IMR-90 (cell line): ENCODE measurements around the gene PITHD1. TPM values are rescaled to one million over a fixed set of nuclear protein-coding genes. Genes with fewer than 3 reads are reported as not detected.

Experiments
- ATAC-seq: fragments of 200-7000 bp; cut with Tn5 transposase; 2 replicates; pipeline ENCODE4 v1.9.1; 2020; ENCODE audit warnings: low read depth, mild to moderate bottlenecking, moderate library complexity
- BruUV-seq: library from RNA; stranded (reverse); fragments of 400-500 nt; replicated peaks from 2 replicates; lab custom pipeline; 2021; lab: Mats Ljungman, UMichigan
- CTCF ChIA-PET: fragments of 300-600 bp; formaldehyde crosslinking; extraction: SDS; loops from one replicate; lab custom pipeline; 2021; ENCODE audit warnings: antibody characterized with exemption; lab: Yijun Ruan, JAX
- POLR2A ChIA-PET: fragments of 300-600 bp; sonication (Branson Sonifier 250); formaldehyde crosslinking; loops from one replicate; lab custom pipeline; 2022; ENCODE audit warnings: antibody characterized with exemption; ENCODE audit not compliant: unreplicated experiment; lab: Charles Lee
- DNase-seq: peaks from one replicate; pipeline ENCODE4 v3.0.0; 2013
- H2AFZ ChIP-seq: replicated peaks from 2 replicates; pipeline ENCODE3; 2013; ENCODE audit warnings: low read length, mild to moderate bottlenecking; ENCODE audit not compliant: poor library complexity
- H2AK5ac ChIP-seq: 2 replicates; pipeline ENCODE4 v1.6.1; 2013; ENCODE audit warnings: low read depth, low read length, inconsistent platforms
- H2AK9ac ChIP-seq: replicated peaks from 2 replicates; pipeline ENCODE3; 2013; ENCODE audit warnings: mild to moderate bottlenecking, low read depth, low read length, moderate library complexity; ENCODE audit not compliant: poor library complexity
- H2BK120ac ChIP-seq: 2 replicates; pipeline ENCODE4 v1.6.1; 2013; ENCODE audit warnings: low read depth, low read length, inconsistent platforms
- H2BK15ac ChIP-seq: 3 replicates; pipeline ENCODE4 v1.6.1; 2013; ENCODE audit warnings: low read depth, low read length, inconsistent platforms
- H2BK20ac ChIP-seq: 2 replicates; pipeline ENCODE4 v1.6.1; 2013; ENCODE audit warnings: low read depth, mild to moderate bottlenecking, inconsistent platforms, low read length, moderate library complexity
- H2BK5ac ChIP-seq: 2 replicates; pipeline ENCODE4 v1.6.1; 2013; ENCODE audit warnings: mild to moderate bottlenecking, low read depth, low read length, inconsistent platforms; ENCODE audit not compliant: poor library complexity, severe bottlenecking
- H3K14ac ChIP-seq: replicated peaks from 2 replicates; pipeline ENCODE4 v1.6.1; 2013; ENCODE audit warnings: low read depth, low read length, inconsistent platforms
- H3K18ac ChIP-seq: 2 replicates; pipeline ENCODE4 v1.6.1; 2013; ENCODE audit warnings: low read depth, low read length, control low read depth
- H3K23ac ChIP-seq: 2 replicates; pipeline ENCODE4 v1.6.1; 2013; ENCODE audit warnings: low read depth, low read length, inconsistent platforms
- H3K27ac ChIP-seq: 2 replicates; pipeline ENCODE4 v1.5.1; 2013; ENCODE audit warnings: mild to moderate bottlenecking, control low read depth, low read length; ENCODE audit not compliant: insufficient read depth
- H3K27me3 ChIP-seq: 2 replicates; pipeline ENCODE4 v1.6.1; 2013; ENCODE audit warnings: low read length; ENCODE audit not compliant: control insufficient read depth, insufficient read depth
- H3K36me3 ChIP-seq: 2 replicates; pipeline ENCODE4 v1.6.1; 2013; ENCODE audit warnings: low read length, mixed read lengths; ENCODE audit not compliant: control insufficient read depth, insufficient read depth
- H3K4ac ChIP-seq: 2 replicates; pipeline ENCODE4 v1.6.1; 2013; ENCODE audit warnings: low read depth, low read length, inconsistent platforms
- H3K4me1 ChIP-seq: 2 replicates; pipeline ENCODE4 v1.6.1; 2013; ENCODE audit warnings: low read length, mixed read lengths; ENCODE audit not compliant: control insufficient read depth, insufficient read depth
- H3K4me2 ChIP-seq: 2 replicates; pipeline ENCODE4 v1.6.1; 2013; ENCODE audit warnings: low read depth, mild to moderate bottlenecking, control low read depth, low read length, moderate library complexity
- H3K4me3 ChIP-seq: 2 replicates; pipeline ENCODE4 v1.5.1; 2013; ENCODE audit warnings: low read depth, mild to moderate bottlenecking, control low read depth, low read length, moderate library complexity; ENCODE audit not compliant: insufficient read depth
- H3K56ac ChIP-seq: 2 replicates; pipeline ENCODE4 v1.6.1; 2013; ENCODE audit warnings: low read length, inconsistent platforms; ENCODE audit not compliant: insufficient read depth; ENCODE audit errors: extremely low read depth
- H3K79me1 ChIP-seq, 2 experiments: 2 replicates each; pipeline ENCODE4 v1.6.1; 2013; ENCODE audit warnings: low read length in 2 of 2, inconsistent platforms in 1 of 2, low read depth in 1 of 2
- H3K9ac ChIP-seq: 2 replicates; pipeline ENCODE4 v1.6.1; 2013; ENCODE audit warnings: low read depth, low read length, control low read depth
- H3K9me1 ChIP-seq: 2 replicates; pipeline ENCODE4 v1.6.1; 2013; ENCODE audit warnings: low read length, inconsistent platforms; ENCODE audit not compliant: insufficient read depth
- H3K9me3 ChIP-seq: 2 replicates; pipeline ENCODE4 v1.6.1; 2013; ENCODE audit warnings: low read length; ENCODE audit not compliant: control insufficient read depth, insufficient read depth
- H4K20me1 ChIP-seq: 2 replicates; pipeline ENCODE4 v1.6.1; 2013; ENCODE audit warnings: low read length, inconsistent platforms; ENCODE audit not compliant: insufficient read depth
- H4K5ac ChIP-seq: 2 replicates; pipeline ENCODE4 v1.6.1; 2013; ENCODE audit warnings: mild to moderate bottlenecking, low read depth, low read length, control low read depth
- H4K8ac ChIP-seq, 2 experiments: 2 replicates each; pipeline ENCODE4 v1.6.1; 2013; ENCODE audit warnings: low read depth in 2 of 2, low read length in 2 of 2, control low read depth in 1 of 2, inconsistent platforms in 1 of 2
- H4K91ac ChIP-seq: 2 replicates; pipeline ENCODE4 v1.6.1; 2013; ENCODE audit warnings: low read depth, low read length, inconsistent platforms; ENCODE audit not compliant: insufficient read depth
- BHLHE40 ChIP-seq: fragments of 150-350 bp; IDR thresholded peaks from 2 replicates; pipeline ENCODE4 v1.6.1; 2016; ENCODE audit warnings: mild to moderate bottlenecking, low read depth, low read length
- CHD1 ChIP-seq: IDR thresholded peaks from 2 replicates; pipeline ENCODE4 v1.6.1; 2012; ENCODE audit warnings: low read depth, low read length, improper control_type of control experiment
- FOS ChIP-seq: fragments of 150-350 bp; IDR thresholded peaks from 2 replicates; pipeline ENCODE4 v1.6.1; 2016; ENCODE audit warnings: low read depth, low read length
- MAFK ChIP-seq: IDR thresholded peaks from 2 replicates; pipeline ENCODE4 v1.6.1; 2012; ENCODE audit warnings: low read depth, low read length, improper control_type of control experiment
- POLR2A ChIP-seq: IDR thresholded peaks from 2 replicates; pipeline ENCODE4 v1.6.1; 2012; ENCODE audit warnings: mild to moderate bottlenecking, low read depth, low read length
- RAD21 ChIP-seq: IDR thresholded peaks from 2 replicates; pipeline ENCODE4 v1.6.1; 2012; ENCODE audit warnings: low read length, improper control_type of control experiment
- RFX5 ChIP-seq: IDR thresholded peaks from 2 replicates; pipeline ENCODE4 v1.8.0; 2012; ENCODE audit warnings: low read depth, mild to moderate bottlenecking, low read length, moderate library complexity
- SMC3 ChIP-seq: fragments of 150-350 bp; IDR thresholded peaks from 2 replicates; pipeline ENCODE4 v1.6.1; 2016; ENCODE audit warnings: low read depth, mild to moderate bottlenecking, antibody characterized with exemption, low read length, moderate library complexity
- WGBS, 2 experiments: methylation state at CpG; one replicate each; pipeline versions ENCODE4 v1.1.5 to v1.1.7; 2013; ENCODE audit warnings: missing lambda C conversion rate in 2 of 2; ENCODE audit not compliant: insufficient read length in 1 of 2; ENCODE audit errors: extremely low coverage in 2 of 2; 5-methylcytosine and 5-hydroxymethylcytosine counted together
- dilution Hi-C: fragments of 300-500 bp; cut with HindIII; formaldehyde crosslinking; loops from one replicate; pipeline ENCODE4 v1.14.3; 2018; ENCODE audit warnings: low sequenced_read_pairs; ENCODE audit not compliant: unreplicated experiment
- in situ Hi-C: fragments of 300-500 bp; cut with MboI; formaldehyde crosslinking; loops from 3 replicates; pipeline ENCODE4 v1.14.3; 2019; ENCODE audit warnings: low sequenced_read_pairs, inconsistent platforms, mixed read lengths
- intact Hi-C: fragments of 100-400 bp; cut with micrococcal nuclease; formaldehyde crosslinking; loops from 2 replicates; pipeline ENCODE4 v1.10.0; 2022
- polyA plus RNA-seq, 3 experiments: library from polyadenylated mRNA; depleted of rRNA; stranded (reverse); fragments of >200 nt; gene quantifications; 2 replicates each; pipeline ENCODE4 v1.2.3, GENCODE V29; 2012; ENCODE audit warnings: low replicate concordance in 1 of 3
- total RNA-seq: library from RNA; depleted of rRNA; stranded (reverse); fragments of >200 nt; gene quantifications from 2 replicates; pipeline ENCODE4 v1.2.3, GENCODE V29; 2012
- TF ChIP-seq, protein P1 (sequence below): fragments of 150-350 bp; IDR thresholded peaks from 2 replicates; pipeline ENCODE4 v1.6.1; 2016; ENCODE audit warnings: low read depth, mild to moderate bottlenecking, low read length, moderate library complexity, borderline replicate concordance
- TF ChIP-seq, protein P2 (sequence below): conservative IDR thresholded peaks from 2 replicates; pipeline ENCODE4 v1.5.1; 2012; ENCODE audit warnings: mild to moderate bottlenecking, low read depth, low read length, improper control_type of control experiment
- TF ChIP-seq, protein P3 (sequence below): fragments of 150-350 bp; IDR thresholded peaks from 2 replicates; pipeline ENCODE4 v1.6.1; 2017; ENCODE audit warnings: mild to moderate bottlenecking, antibody characterized with exemption, low read length, low read depth

Gene PITHD1
- total and polyA plus RNA-seq, 2 of the 4 experiments (the other 2 are of a cell fraction), result 23.8 to 32.0 TPM

DNA sequence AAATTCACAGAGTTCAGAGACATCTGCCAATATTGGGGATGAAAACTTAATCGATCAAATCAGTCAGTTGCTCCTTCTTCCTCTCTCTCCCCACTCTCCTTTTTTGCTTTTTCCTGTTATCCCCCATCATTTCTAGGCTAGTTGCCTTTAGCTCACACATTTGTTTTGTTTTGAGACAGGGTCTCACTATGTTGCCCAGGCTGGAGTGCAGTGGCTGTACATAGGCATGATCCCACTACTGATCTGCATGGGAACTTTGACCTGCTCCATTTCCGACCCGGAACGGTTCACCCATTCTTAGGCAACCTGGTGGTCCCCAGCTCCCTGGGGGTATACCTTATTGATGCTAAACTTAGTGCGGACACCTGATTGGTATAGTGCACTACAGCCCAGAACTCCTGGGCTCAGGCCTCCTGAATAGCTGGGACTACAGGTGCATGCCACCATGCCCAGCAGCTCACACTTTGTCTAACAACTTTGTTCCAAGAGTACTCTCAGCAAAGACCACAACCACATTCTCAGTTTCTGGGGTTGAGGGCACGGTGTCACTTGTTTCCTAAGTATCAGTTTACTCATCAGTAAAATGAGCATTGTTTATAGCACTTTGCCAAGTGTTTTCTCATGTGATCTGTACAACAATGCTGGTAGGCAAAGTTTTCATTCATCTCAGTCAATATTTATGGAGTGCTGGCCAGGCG is 41.6 kb upstream of the PITHD1 start:
- intact Hi-C loops (no loop called here), in situ Hi-C loops (no loop called here), dilution Hi-C loops (no loop called here)
- no peak overlapping the region for H4K91ac ChIP-seq
- H3K79me1 ChIP-seq, result peaks cover 7 to 57% of the 10 kb centered on the region in 2 experiments
- H3K4me1 ChIP-seq, result peaks cover 6% of the 10 kb centered on the region
- no peak overlapping the region for H2BK20ac ChIP-seq
- H3K18ac ChIP-seq, result no peak overlapping the region
- ChIA-PET POLR2A (no interaction called here), CTCF (no interaction called here)
- H3K27me3 ChIP-seq, result no peaks in the 10 kb centered on the region
- no peak overlapping the region for H4K5ac ChIP-seq
- H4K8ac ChIP-seq, result no peak overlapping the region
- no peak overlapping the region for H2AK9ac ChIP-seq
- WGBS, 2 experiments, result 100% methylated on average over 1 of the region's 7 CpGs; no CpG with 5 or more reads in 1 of the 2 experiments
- TF ChIP-seq SMC3 (no peak), MAFK (no peak), FOS (no peak), POLR2A (no peak), RAD21 (no peak), CHD1 (no peak), BHLHE40 (no peak), RFX5 (no peak)
- TF ChIP-seq, protein P1, sequence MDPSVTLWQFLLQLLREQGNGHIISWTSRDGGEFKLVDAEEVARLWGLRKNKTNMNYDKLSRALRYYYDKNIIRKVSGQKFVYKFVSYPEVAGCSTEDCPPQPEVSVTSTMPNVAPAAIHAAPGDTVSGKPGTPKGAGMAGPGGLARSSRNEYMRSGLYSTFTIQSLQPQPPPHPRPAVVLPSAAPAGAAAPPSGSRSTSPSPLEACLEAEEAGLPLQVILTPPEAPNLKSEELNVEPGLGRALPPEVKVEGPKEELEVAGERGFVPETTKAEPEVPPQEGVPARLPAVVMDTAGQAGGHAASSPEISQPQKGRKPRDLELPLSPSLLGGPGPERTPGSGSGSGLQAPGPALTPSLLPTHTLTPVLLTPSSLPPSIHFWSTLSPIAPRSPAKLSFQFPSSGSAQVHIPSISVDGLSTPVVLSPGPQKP, result no peak
- TF ChIP-seq, protein P2, sequence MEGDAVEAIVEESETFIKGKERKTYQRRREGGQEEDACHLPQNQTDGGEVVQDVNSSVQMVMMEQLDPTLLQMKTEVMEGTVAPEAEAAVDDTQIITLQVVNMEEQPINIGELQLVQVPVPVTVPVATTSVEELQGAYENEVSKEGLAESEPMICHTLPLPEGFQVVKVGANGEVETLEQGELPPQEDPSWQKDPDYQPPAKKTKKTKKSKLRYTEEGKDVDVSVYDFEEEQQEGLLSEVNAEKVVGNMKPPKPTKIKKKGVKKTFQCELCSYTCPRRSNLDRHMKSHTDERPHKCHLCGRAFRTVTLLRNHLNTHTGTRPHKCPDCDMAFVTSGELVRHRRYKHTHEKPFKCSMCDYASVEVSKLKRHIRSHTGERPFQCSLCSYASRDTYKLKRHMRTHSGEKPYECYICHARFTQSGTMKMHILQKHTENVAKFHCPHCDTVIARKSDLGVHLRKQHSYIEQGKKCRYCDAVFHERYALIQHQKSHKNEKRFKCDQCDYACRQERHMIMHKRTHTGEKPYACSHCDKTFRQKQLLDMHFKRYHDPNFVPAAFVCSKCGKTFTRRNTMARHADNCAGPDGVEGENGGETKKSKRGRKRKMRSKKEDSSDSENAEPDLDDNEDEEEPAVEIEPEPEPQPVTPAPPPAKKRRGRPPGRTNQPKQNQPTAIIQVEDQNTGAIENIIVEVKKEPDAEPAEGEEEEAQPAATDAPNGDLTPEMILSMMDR, result no peak
- TF ChIP-seq, protein P3, sequence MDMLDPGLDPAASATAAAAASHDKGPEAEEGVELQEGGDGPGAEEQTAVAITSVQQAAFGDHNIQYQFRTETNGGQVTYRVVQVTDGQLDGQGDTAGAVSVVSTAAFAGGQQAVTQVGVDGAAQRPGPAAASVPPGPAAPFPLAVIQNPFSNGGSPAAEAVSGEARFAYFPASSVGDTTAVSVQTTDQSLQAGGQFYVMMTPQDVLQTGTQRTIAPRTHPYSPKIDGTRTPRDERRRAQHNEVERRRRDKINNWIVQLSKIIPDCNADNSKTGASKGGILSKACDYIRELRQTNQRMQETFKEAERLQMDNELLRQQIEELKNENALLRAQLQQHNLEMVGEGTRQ, result no peak
- no peak overlapping the region for H2BK120ac ChIP-seq
- H3K14ac ChIP-seq, result no peak overlapping the region
- H2BK5ac ChIP-seq, result no peak overlapping the region
- H3K56ac ChIP-seq, result no peak overlapping the region
- DNase-seq (no peak), ATAC-seq (no peak)
- BruUV-seq, result no TSS peak
- 0 out of 2 replicates have a peak, but pooled peaks cover 2% of the 10 kb centered on the region for H3K36me3 ChIP-seq
- no peak overlapping the region for H2BK15ac ChIP-seq
- H3K4me3 ChIP-seq, result no peak overlapping the region
- no peak overlapping the region for H3K23ac ChIP-seq
- no peak overlapping the region for H2AK5ac ChIP-seq
- no peak overlapping the region for H3K9ac ChIP-seq
- peaks cover 3% of the 10 kb centered on the region; the same call in 1 of the 2 replicates for H4K20me1 ChIP-seq
- H3K27ac ChIP-seq, result no peak overlapping the region
- H3K9me3 ChIP-seq, result no peaks in the 10 kb centered on the region
- H3K9me1 ChIP-seq, result peaks cover 18% of the 10 kb centered on the region
- H3K4me2 ChIP-seq, result no peak overlapping the region
- H3K4ac ChIP-seq, result no peak overlapping the region
- H2AFZ ChIP-seq, result no peak overlapping the region
